Measurements from ENCODE around the gene FRAS1. TPM values are rescaled to one million over a fixed set of nuclear protein-coding genes. Genes with fewer than 3 reads are reported as not detected.

FRAS1 gene
- total and polyA plus RNA-seq, 9 of the 15 experiments (the other 6 are each of a cell fraction or from before 2014, with no cell fraction given): under 0.01 to 0.11 (median 0.04) TPM; not detected in 2

GRCh38 chr4:78219825-78220224, 162.7 kb downstream of the FRAS1 start:
- Histone ChIP-seq H4K20me1 (replicated peaks; ENCODE audit: control insufficient read depth, insufficient read depth, low read length) (no peaks in the 10 kb centered on the region), H3K36me3 (ENCODE audit: control insufficient read depth, insufficient read depth, low read length) (no peaks in the 10 kb centered on the region), H2AFZ (ENCODE audit: low read depth, low read length) (no peak overlapping the region), H3K9me1 (ENCODE audit: control insufficient read depth, insufficient read depth, low read length) (no peaks in the 10 kb centered on the region), H3K4me1 (replicated peaks in 1 of 2; ENCODE audit: control insufficient read depth in 2 of 2, insufficient read depth in 2 of 2, low read length in 2 of 2) (no peaks in the 10 kb centered on the region), H3K79me2 (ENCODE audit: control insufficient read depth, insufficient read depth, low read length) (no peaks in the 10 kb centered on the region), H3K9me3 (replicated peaks; ENCODE audit: control insufficient read depth, insufficient read depth, low read depth, low read length) (no peaks in the 10 kb centered on the region), H3K27ac (ENCODE audit: extremely low read depth, low read depth, low read length) (no peak overlapping the region), H3K9ac (ENCODE audit: insufficient read depth in 1 of 2, low read depth in 2 of 2, low read length in 2 of 2) (no peak overlapping the region), H3K4me2 (ENCODE audit: insufficient read depth, low read length) (no peak overlapping the region), H3K27me3 (ENCODE audit: control insufficient read depth in 2 of 2, insufficient read depth in 2 of 2, low read length in 2 of 2) (peaks cover 3 to 4% of the 10 kb centered on the region in 2 experiments; a peak in 3 of 5 replicates), H3K4me3 (no peak overlapping the region)
- in situ Hi-C loops (cut with MboI) (no loop called here), intact Hi-C loops (cut with micrococcal nuclease) (no loop called here)
- WGBS (ENCODE audit: insufficient coverage, low coverage, missing lambda C conversion rate): 0% methylated on average over 2 of the region's 2 CpGs
- ChIA-PET POLR2A (no interaction called here), CTCF (ENCODE audit: low intra/inter-chr PET ratio) (no interaction called here)
- ATAC-seq (no peak), DNase-seq (ENCODE audit: extremely low read depth in 1 of 4, low spot score in 3 of 4) (no peak), FAIRE-seq (no peak)
- no TSS peak for BruUV-seq (replicated peaks)
- no peak for TF ChIP-seq SMAD3 (CRISPR knock-in tag; conservative IDR thresholded peaks at IDR 0.05)
- no peak for TF ChIP-seq ZC3H11A (IDR thresholded peaks at IDR 0.05; ENCODE audit: low read depth, low read length)
- TF ChIP-seq HMGN3 (IDR thresholded peaks at IDR 0.05; ENCODE audit: borderline replicate concordance, extremely low read depth, insufficient read length, low read depth, low read length): no peak
- no peak for TF ChIP-seq NR2C2 (CRISPR knock-in tag; IDR thresholded peaks at IDR 0.05)
- no peak for TF ChIP-seq NR2C2 (tag; IDR thresholded peaks at IDR 0.05)
- TF ChIP-seq ZBTB17 (CRISPR knock-in tag; IDR thresholded peaks at IDR 0.05): no peak
- no peak for TF ChIP-seq BRF2 (IDR thresholded peaks at IDR 0.05; ENCODE audit: borderline replicate concordance, insufficient read depth, insufficient read length)
- no peak for TF ChIP-seq ZFX (CRISPR knock-in tag; IDR thresholded peaks at IDR 0.05)
- TF ChIP-seq ZNF445 (CRISPR knock-in tag; IDR thresholded peaks at IDR 0.05; ENCODE audit: low read depth): no peak
- TF ChIP-seq ZNF407 (IDR thresholded peaks at IDR 0.05; ENCODE audit: low read depth): no peak
- TF ChIP-seq SMARCE1 (IDR thresholded peaks at IDR 0.05): no peak
- no peak for TF ChIP-seq SMARCC2 (IDR thresholded peaks at IDR 0.05; ENCODE audit: low read depth)
- no peak for TF ChIP-seq MCM7 (IDR thresholded peaks at IDR 0.05)
- TF ChIP-seq TCF7 (IDR thresholded peaks at IDR 0.05; ENCODE audit: borderline replicate concordance): no peak
